M059J (cell line): ENCODE results near the gene SDR42E2. TPM values are rescaled to one million over a fixed set of nuclear protein-coding genes. Genes with fewer than 3 reads are reported as not detected.

ENCODE experiments used
- total RNA-seq: library from RNA; depleted of rRNA; stranded (reverse); fragments of >200 nt; shearing (Covaris generic); gene quantifications from 2 replicates; pipeline ENCODE4 v1.2.3, GENCODE V29; 2014; rRNA removed

Gene SDR42E2
- total RNA-seq, 1 experiment from 2014 or later = not detected

Other genes starting within 250 kb of the SDR42E2 start
- gene UQCRC2, start 209.1 kb upstream of the SDR42E2 start, total RNA-seq = 154 and 171 TPM in 2 replicates
- gene PDZD9, start 161.4 kb upstream of the SDR42E2 start, total RNA-seq = not detected in 2 replicates
- 15.6 and 16.2 TPM in 2 replicates for gene MOSMO, start 154.4 kb upstream of the SDR42E2 start, total RNA-seq
- gene VWA3A, start 70.0 kb upstream of the SDR42E2 start, total RNA-seq = not detected in 2 replicates
- gene EEF2K, start 43.8 kb downstream of the SDR42E2 start, total RNA-seq = 10.4 and 19.1 TPM in 2 replicates
- gene POLR3E, start 134.9 kb downstream of the SDR42E2 start, total RNA-seq = 21.2 and 43.5 TPM in 2 replicates
- gene CDR2, start 212.1 kb downstream of the SDR42E2 start, total RNA-seq = 33.8 and 51.1 TPM in 2 replicates